Lower leg skin (tissue), 3 donors: ENCODE data around the gene ZNF568.

Source experiments
- POLR2A ChIP-seq, 2 donors: fragments of 450-650 bp; IDR thresholded peaks; one replicate each; pipeline ENCODE4 v1.6.1; 2016 to 2017; ENCODE audit warnings: antibody characterized with exemption in 2 of 2, mild to moderate bottlenecking in 1 of 2, moderate library complexity in 1 of 2
- TF ChIP-seq, protein P1 (sequence below), 3 donors: fragments of 450-650 bp; IDR thresholded peaks; one replicate each; pipeline ENCODE4 v1.5.1; 2016; ENCODE audit warnings: antibody characterized with exemption in 3 of 3, mild to moderate bottlenecking in 3 of 3, moderate library complexity in 2 of 3

DNA sequence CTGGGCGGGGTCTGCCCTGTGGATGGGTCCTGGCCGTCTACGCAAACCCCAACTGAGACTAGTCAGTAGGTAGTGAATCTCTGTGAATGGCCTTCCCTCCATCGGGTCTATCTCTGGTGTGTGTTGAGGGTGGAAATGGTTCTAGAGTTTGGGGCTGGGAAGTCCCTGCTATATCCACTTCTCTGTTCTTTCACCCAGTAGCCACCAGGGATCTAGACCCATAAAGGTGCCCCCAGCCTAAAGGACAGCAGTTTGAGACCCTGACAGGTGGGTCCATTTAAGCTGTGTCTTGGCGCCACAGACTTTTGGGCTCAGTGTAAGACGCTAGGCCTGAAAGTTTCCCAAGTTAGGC is 57.7 kb downstream of the ZNF568 start:
- TF ChIP-seq, protein P1, sequence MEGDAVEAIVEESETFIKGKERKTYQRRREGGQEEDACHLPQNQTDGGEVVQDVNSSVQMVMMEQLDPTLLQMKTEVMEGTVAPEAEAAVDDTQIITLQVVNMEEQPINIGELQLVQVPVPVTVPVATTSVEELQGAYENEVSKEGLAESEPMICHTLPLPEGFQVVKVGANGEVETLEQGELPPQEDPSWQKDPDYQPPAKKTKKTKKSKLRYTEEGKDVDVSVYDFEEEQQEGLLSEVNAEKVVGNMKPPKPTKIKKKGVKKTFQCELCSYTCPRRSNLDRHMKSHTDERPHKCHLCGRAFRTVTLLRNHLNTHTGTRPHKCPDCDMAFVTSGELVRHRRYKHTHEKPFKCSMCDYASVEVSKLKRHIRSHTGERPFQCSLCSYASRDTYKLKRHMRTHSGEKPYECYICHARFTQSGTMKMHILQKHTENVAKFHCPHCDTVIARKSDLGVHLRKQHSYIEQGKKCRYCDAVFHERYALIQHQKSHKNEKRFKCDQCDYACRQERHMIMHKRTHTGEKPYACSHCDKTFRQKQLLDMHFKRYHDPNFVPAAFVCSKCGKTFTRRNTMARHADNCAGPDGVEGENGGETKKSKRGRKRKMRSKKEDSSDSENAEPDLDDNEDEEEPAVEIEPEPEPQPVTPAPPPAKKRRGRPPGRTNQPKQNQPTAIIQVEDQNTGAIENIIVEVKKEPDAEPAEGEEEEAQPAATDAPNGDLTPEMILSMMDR (IDR thresholded peaks at IDR 0.05), result no peak
- TF ChIP-seq POLR2A (IDR thresholded peaks at IDR 0.05), result no peak
